ENCODE data around the gene RNF220.

DNA sequence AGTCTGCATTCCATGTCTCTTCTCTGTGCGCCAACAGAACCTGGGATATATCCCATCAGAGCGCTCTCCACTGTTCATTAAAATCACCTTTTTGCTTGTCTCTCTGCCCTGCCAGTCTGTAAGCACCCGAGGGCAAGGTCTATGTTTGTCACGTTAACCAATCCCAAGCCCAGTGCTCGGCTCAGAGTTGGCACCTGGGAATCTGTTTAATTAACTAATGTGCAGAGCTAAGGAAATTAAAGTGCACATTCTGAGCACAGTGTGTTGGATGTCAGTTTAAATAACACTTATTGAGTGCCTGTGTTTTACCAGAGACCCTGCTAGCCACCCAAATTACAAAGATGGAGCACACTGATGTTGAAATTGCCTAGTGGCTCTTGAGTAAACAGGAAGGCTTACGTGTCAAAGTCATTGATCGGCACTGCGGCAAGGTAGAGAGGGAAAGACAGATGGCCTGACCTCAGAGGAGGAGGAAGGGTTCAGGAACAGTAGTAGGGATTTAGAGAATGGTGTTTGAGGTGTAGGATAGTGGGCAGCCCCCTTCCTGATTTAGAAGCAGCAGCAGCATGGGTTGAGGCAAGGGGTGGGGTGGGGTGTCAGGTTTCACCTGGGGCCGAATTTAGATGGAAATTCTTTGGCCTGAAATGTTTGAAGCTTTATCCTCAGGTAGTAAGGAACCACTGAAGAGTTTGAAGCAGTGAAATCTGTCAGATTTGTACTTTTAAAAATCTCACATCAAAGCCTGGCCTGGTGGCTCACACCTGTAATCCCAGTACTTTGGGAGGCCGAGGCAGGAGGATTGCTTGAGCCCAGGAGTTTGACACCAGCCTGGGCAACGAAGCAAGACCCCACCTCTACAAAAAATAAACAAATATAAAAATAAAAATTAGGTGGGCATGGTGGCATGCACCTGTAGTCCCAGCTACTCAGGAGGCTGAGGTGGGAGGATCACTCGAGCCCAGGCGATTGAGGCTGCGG lies 277.1 kb downstream of the RNF220 start:
- TF ChIP-seq EZH2 (IDR thresholded peaks at IDR 0.05) (no peak), POLR2AphosphoS5 (IDR thresholded peaks at IDR 0.05; ENCODE audit: borderline replicate concordance, low read depth, low read length) (no peak), FOXP2 (optimal IDR thresholded peaks at IDR 0.05; ENCODE audit: control extremely low read depth, extremely low read length, insufficient read depth) (no peak)

All from SK-N-MC (cell line).